Body of pancreas (tissue), 4 donors: ENCODE data around the gene ATP6V1F. TPM values are rescaled to one million over a fixed set of nuclear protein-coding genes. Genes with fewer than 3 reads are reported as not detected.

Experiments used
- ATAC-seq: fragments of 150-250 bp; one replicate; pipeline ENCODE4 v1.9.1; 2016
- DNase-seq, 4 donors: peaks; one replicate each; pipeline ENCODE4 v3.0.0-alpha.2; 2019
- H3K27ac ChIP-seq, 4 donors: fragments of 200-600 bp; sonication (generic); 1 replicate in 3 of 4; 2 replicates in 1 of 4; pipeline versions ENCODE4 v1.5.1 to v1.6.1; 2016 to 2019; ENCODE audit warnings: mild to moderate bottlenecking in 1 of 4, mixed read lengths in 1 of 4, moderate library complexity in 1 of 4
- H3K27me3 ChIP-seq, 2 donors: fragments of 200-600 bp; sonication (generic); one replicate each; pipeline ENCODE4 v1.6.0; 2016; ENCODE audit warnings: mild to moderate bottlenecking in 1 of 2
- H3K36me3 ChIP-seq, 2 donors: fragments of 200-600 bp; sonication (generic); replicated peaks in 1 of 2; 2 replicates each; pipeline ENCODE4 v1.5.1; 2016; ENCODE audit warnings: low read depth in 2 of 2; ENCODE audit not compliant: insufficient read depth in 1 of 2
- H3K4me1 ChIP-seq: fragments of 200-600 bp; sonication (generic); one replicate; pipeline ENCODE4 v1.6.0; 2016
- H3K4me3 ChIP-seq, 2 donors: fragments of 200-600 bp; sonication (generic); 1 replicate in 1 of 2; 2 replicates in 1 of 2; pipeline ENCODE4 v1.5.1; 2016 to 2019
- H3K9me3 ChIP-seq, 3 donors: fragments of 200-600 bp; sonication (generic); 1 replicate in 2 of 3; 2 replicates in 1 of 3; pipeline ENCODE4 v1.5.1; 2016
- CTCF ChIP-seq, 7 experiments: fragments of 450-650 bp in 4 of 7; fragments of 200-600 bp in 3 of 7; sonication (generic) in 3 of 7; IDR thresholded peaks; one replicate each; pipeline ENCODE4 v1.5.1; 2016 to 2019; ENCODE audit warnings: antibody characterized with exemption in 7 of 7
- POLR2A ChIP-seq, 3 donors: fragments of 450-650 bp; IDR thresholded peaks; one replicate each; pipeline ENCODE4 v1.6.1; 2016; ENCODE audit warnings: antibody characterized with exemption in 3 of 3, mild to moderate bottlenecking in 2 of 3
- WGBS, 2 donors: methylation state at CpG; one replicate each; pipeline ENCODE4 v1.1.5; 2017; 5-methylcytosine and 5-hydroxymethylcytosine counted together
- intact Hi-C: fragments of 100-400 bp; cut with DNase I; formaldehyde crosslinking; loops from one replicate; pipeline ENCODE4 v1.15.1; 2023
- total RNA-seq, 2 donors: library from RNA; depleted of rRNA; stranded (reverse); fragments of >200 nt; gene quantifications; one replicate each; pipeline ENCODE4 v1.1.0, GENCODE V29; 2016

The ATP6V1F gene
- total RNA-seq, 2 donors from 2014 or later = 36.3 to 45.8 TPM

- Histone ChIP-seq H3K4me1 (peaks cover 32% of the 10 kb centered on the region), H3K4me3 (no peak overlapping the region), H3K27me3 (no peaks in the 10 kb centered on the region), H3K9me3 (no peaks in the 10 kb centered on the region), H3K27ac (no peak overlapping the region), H3K36me3 (no peaks in the 10 kb centered on the region)
- DNase-seq (peak in 3 of 4 donors; percentile 24 to 51 (median 50)), ATAC-seq (no peak)
- intact Hi-C loops = no loop called here
- no peak for TF ChIP-seq CTCF (IDR thresholded peaks at IDR 0.05)
- no peak for TF ChIP-seq POLR2A (IDR thresholded peaks at IDR 0.05)
- 71 to 78% methylated on average over 11 of the region's 11 CpGs for WGBS, 2 donors
Measured at GRCh38 chr7:128867842-128868623, 5.4 kb downstream of the ATP6V1F start.

GRCh38 chr7:128868624-128869137 is 6.0 kb downstream of the ATP6V1F start:
- H3K27ac ChIP-seq = peak overlapping the region in 1 of 4 donors; percentile 51
- no peaks in the 10 kb centered on the region for H3K9me3 ChIP-seq
- DNase-seq (no peak), ATAC-seq (peak; percentile 30)
- peak overlapping the region; percentile 48 to 52 for H3K4me3 ChIP-seq
- H3K27me3 ChIP-seq = no peaks in the 10 kb centered on the region
- 34 to 76% methylated on average over 7 to 13 of the region's 13 CpGs for WGBS, 2 donors
- TF ChIP-seq POLR2A (IDR thresholded peaks at IDR 0.05) = no peak
- TF ChIP-seq CTCF (IDR thresholded peaks at IDR 0.05) = no peak
- H3K36me3 ChIP-seq = no peaks in the 10 kb centered on the region
- peaks cover 27% of the 10 kb centered on the region for H3K4me1 ChIP-seq
- intact Hi-C loops = no loop called here

- intact Hi-C loops = no loop called here
- H3K4me1 ChIP-seq = peaks cover 21% of the 10 kb centered on the region
- ATAC-seq (peak; percentile 78), DNase-seq (peak; percentile 57 to 73 (median 68))
- H3K27ac ChIP-seq = peak overlapping the region in 1 of 4 donors; percentile 51
- H3K27me3 ChIP-seq = no peaks in the 10 kb centered on the region
- 1% methylated on average over 44 of the region's 86 CpGs; no CpG with 5 or more reads in 1 of the 2 donors for WGBS, 2 donors
- TF ChIP-seq CTCF (IDR thresholded peaks at IDR 0.05) (peak in 4 of 7 experiments; percentile 12 to 20 (median 17)), POLR2A (IDR thresholded peaks at IDR 0.05) (peak in 2 of 3 donors; percentile 33 to 36)
- no peaks in the 10 kb centered on the region for H3K9me3 ChIP-seq
- peak overlapping the region; percentile 48 to 52 for H3K4me3 ChIP-seq
- no peaks in the 10 kb centered on the region for H3K36me3 ChIP-seq
Measured at GRCh38 chr7:128869138-128869943, 6.7 kb downstream of the ATP6V1F start.

- H3K4me3 ChIP-seq = peak overlapping the region; percentile 48 to 52
- ATAC-seq = no peak
- H3K9me3 ChIP-seq = no peaks in the 10 kb centered on the region
- no peaks in the 10 kb centered on the region for H3K36me3 ChIP-seq
- H3K27me3 ChIP-seq = no peaks in the 10 kb centered on the region
- DNase-seq = no peak
- no peak for TF ChIP-seq POLR2A (IDR thresholded peaks at IDR 0.05)
- no peak for TF ChIP-seq CTCF (IDR thresholded peaks at IDR 0.05)
- H3K4me1 ChIP-seq = peaks cover 21% of the 10 kb centered on the region
- 11 to 60% methylated on average over 1 to 28 of the region's 30 CpGs for WGBS, 2 donors
- intact Hi-C loops = no loop called here
- no peak overlapping the region for H3K27ac ChIP-seq
Measured at GRCh38 chr7:128869944-128870285, 7.3 kb downstream of the ATP6V1F start.
